MCF 10A (cell line): Measurements from ENCODE around the gene SLC13A4. TPM values are rescaled to one million over a fixed set of nuclear protein-coding genes. Genes with fewer than 3 reads are reported as not detected.

ENCODE experiments used
- BruUV-seq: library from RNA; stranded (reverse); fragments of 400-500 nt; replicated peaks from 2 replicates; lab custom pipeline; 2021; lab: Mats Ljungman, UMichigan
- CTCF ChIA-PET: fragments of 300-600 bp; sonication (Branson Sonifier 250); formaldehyde crosslinking; extraction: SDS; loops from one replicate; lab custom pipeline; 2021; ENCODE audit warnings: antibody characterized with exemption, inconsistent platforms; lab: Yijun Ruan, JAX
- POLR2A ChIA-PET: fragments of 300-600, 350-650 bp; sonication (Branson Sonifier 250); formaldehyde crosslinking; extraction: SDS; loops from one replicate; lab custom pipeline; 2020; ENCODE audit warnings: antibody characterized with exemption, inconsistent platforms; lab: Yijun Ruan, JAX
- DNase-seq: peaks from one replicate; pipeline ENCODE4 v3.0.0-alpha.2; 2018; ENCODE audit not compliant: unreplicated experiment
- H3K27ac Mint-ChIP-seq: one replicate; pipeline ENCODE4 v1.8.0; 2022; ENCODE audit warnings: mild to moderate bottlenecking, low read depth, mixed read lengths; ENCODE audit not compliant: unreplicated experiment
- H3K27me3 Mint-ChIP-seq: one replicate; pipeline ENCODE4 v1.8.0; 2022; ENCODE audit warnings: mixed read lengths; ENCODE audit not compliant: insufficient read depth, unreplicated experiment
- H3K36me3 Mint-ChIP-seq: one replicate; pipeline ENCODE4 v1.8.0; 2022; ENCODE audit warnings: mild to moderate bottlenecking, moderate library complexity, mixed read lengths; ENCODE audit not compliant: insufficient read depth, unreplicated experiment
- H3K4me1 Mint-ChIP-seq: one replicate; pipeline ENCODE4 v1.8.0; 2022; ENCODE audit warnings: mixed read lengths; ENCODE audit not compliant: insufficient read depth, unreplicated experiment
- H3K4me3 Mint-ChIP-seq: one replicate; pipeline ENCODE4 v1.8.0; 2022; ENCODE audit warnings: mild to moderate bottlenecking, moderate library complexity, mixed read lengths; ENCODE audit not compliant: unreplicated experiment
- H3K9me3 Mint-ChIP-seq: one replicate; pipeline ENCODE4 v1.8.0; 2022; ENCODE audit warnings: mixed read lengths; ENCODE audit not compliant: unreplicated experiment
- CTCF ChIP-seq: fragments of 200-600 bp; IDR thresholded peaks from one replicate; pipeline ENCODE4 v1.8.0; 2022; ENCODE audit warnings: antibody characterized with exemption, mild to moderate bottlenecking; ENCODE audit not compliant: unreplicated experiment
- intact Hi-C: fragments of 100-400 bp; cut with micrococcal nuclease; formaldehyde crosslinking; loops from 2 replicates; pipeline ENCODE4 v1.14.1; 2022
- total RNA-seq: library from RNA; stranded (reverse); gene quantifications from 2 replicates; pipeline ENCODE4 v1.2.3, GENCODE V29; 2022

SLC13A4 gene
- total RNA-seq, 1 experiment from 2014 or later, result not detected

DNA sequence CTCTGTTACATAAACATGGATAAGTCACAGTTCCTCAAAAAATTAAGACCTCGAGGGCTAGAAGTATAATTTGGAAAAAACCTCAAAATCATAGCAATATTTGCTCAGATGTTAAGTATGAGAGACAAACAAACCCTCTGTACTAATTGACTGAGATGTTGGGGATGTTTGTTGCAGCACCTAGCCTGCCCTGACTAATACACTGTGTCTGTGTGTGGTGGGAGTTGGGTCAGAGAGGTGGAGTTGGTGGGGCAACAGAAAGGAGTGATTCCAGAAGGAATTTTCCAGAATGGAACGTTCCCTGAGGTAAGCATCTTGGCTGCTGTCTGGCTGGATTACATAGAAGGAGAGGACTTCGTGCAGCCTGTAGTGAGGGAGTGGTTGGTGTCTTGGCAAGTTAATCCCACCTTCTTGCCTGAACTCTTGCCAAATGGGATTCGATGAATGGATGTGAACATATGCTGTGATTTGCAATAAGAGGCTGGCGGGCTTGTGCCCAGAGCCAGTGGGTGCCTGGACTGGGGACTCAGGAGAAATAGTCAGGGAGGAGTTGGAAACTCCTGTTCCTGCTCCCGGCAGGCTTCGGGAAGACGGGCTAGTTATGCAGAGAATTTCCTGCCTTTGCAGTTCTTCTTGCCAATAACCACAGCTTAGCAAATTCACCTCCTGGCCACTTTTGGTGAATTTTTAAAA, 29.9 kb upstream of the SLC13A4 start:
- Mint-ChIP-seq H3K36me3 (no peaks in the 10 kb centered on the region), H3K27me3 (no peaks in the 10 kb centered on the region), H3K27ac (peak overlapping the region; percentile 73), H3K4me1 (peaks cover 24% of the 10 kb centered on the region), H3K9me3 (no peaks in the 10 kb centered on the region), H3K4me3 (peak overlapping the region; percentile 68)
- CTCF ChIA-PET, result interaction anchor here (0.6 to 1.2 kb wide), 2 partner anchors 42 to 86 kb away, joined by 3 to 7 read pairs; no protein-coding TSS in a partner anchor
- peak; percentile 58 for DNase-seq
- intact Hi-C loops, result no loop called here
- TF ChIP-seq CTCF, result no peak
- POLR2A ChIA-PET, result interaction anchor here (0.8 to 1.9 kb wide), 3 partner anchors 13 to 95 kb away, joined by 3 to 13 read pairs (median 5); partner anchors contain the start of gene STMP1
- no TSS peak for BruUV-seq

- no peak for DNase-seq
- peaks cover 19% of the 10 kb centered on the region for H3K4me1 Mint-ChIP-seq
- intact Hi-C loops, result no loop called here
- ChIA-PET CTCF (interaction anchor here (0.6 kb wide), 1 partner anchor 10 kb away, joined by 3 read pairs; no protein-coding TSS in a partner anchor), POLR2A (interaction anchor here (1.0 kb wide), 1 partner anchor 94 kb away, joined by 5 read pairs; the partner anchor contains the start of gene STMP1)
- no peak for TF ChIP-seq CTCF
- no peaks in the 10 kb centered on the region for H3K9me3 Mint-ChIP-seq
- no peaks in the 10 kb centered on the region for H3K36me3 Mint-ChIP-seq
- H3K4me3 Mint-ChIP-seq, result no peak overlapping the region
- no TSS peak for BruUV-seq
- no peaks in the 10 kb centered on the region for H3K27me3 Mint-ChIP-seq
- H3K27ac Mint-ChIP-seq, result no peak overlapping the region
These were observed 28.2 kb upstream of the SLC13A4 start for GRCh38 chr7:135756191-135756590.

DNA sequence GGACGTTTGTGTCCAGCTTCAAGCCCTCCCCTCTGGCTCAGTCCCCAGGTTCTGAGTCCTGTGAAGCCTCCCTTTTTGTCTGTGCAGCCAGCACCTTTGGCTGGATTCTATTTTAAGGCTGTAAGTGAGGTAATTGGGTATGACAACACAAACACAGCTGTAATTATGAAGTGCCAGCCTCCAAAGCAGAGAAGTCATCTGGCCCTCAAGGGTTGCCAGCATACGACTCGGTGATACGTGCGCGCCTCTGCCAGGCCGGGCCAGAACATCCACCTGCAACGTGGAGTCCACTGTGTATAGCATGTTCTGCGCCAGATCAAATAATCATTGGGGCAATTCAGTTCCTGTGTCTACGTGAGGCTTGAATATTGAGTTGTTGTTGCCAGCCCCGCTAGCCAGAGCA, 27.4 kb upstream of the SLC13A4 start:
- BruUV-seq, result no TSS peak
- Mint-ChIP-seq H3K4me3 (no peak overlapping the region), H3K9me3 (no peaks in the 10 kb centered on the region), H3K27me3 (no peaks in the 10 kb centered on the region), H3K27ac (no peak overlapping the region), H3K4me1 (peaks cover 18% of the 10 kb centered on the region), H3K36me3 (no peaks in the 10 kb centered on the region)
- CTCF ChIA-PET, result interaction anchor here (1.2 to 1.3 kb wide), 2 partner anchors 44 to 46 kb away, joined by 3 read pairs; no protein-coding TSS in a partner anchor
- no peak for TF ChIP-seq CTCF
- no peak for DNase-seq
- intact Hi-C loops, result no loop called here
- POLR2A ChIA-PET, result interaction anchor here (1.2 kb wide), 1 partner anchor 9 kb away, joined by 3 read pairs; no protein-coding TSS in a partner anchor

- no peak overlapping the region for H3K27ac Mint-ChIP-seq
- no peaks in the 10 kb centered on the region for H3K27me3 Mint-ChIP-seq
- H3K36me3 Mint-ChIP-seq, result no peaks in the 10 kb centered on the region
- no TSS peak for BruUV-seq
- no peaks in the 10 kb centered on the region for H3K9me3 Mint-ChIP-seq
- no peak overlapping the region for H3K4me3 Mint-ChIP-seq
- ChIA-PET CTCF (interaction anchor here (1.2 to 1.3 kb wide), 2 partner anchors 47 kb away, joined by 3 to 5 read pairs; no protein-coding TSS in a partner anchor), POLR2A (no interaction called here)
- DNase-seq, result no peak
- no peak for TF ChIP-seq CTCF
- intact Hi-C loops, result no loop called here
- peaks cover 12% of the 10 kb centered on the region for H3K4me1 Mint-ChIP-seq
These were observed 25.8 kb upstream of the SLC13A4 start for GRCh38 chr7:135753616-135754413.
